Natural killer cell (primary cell): Measurements from ENCODE around the gene PSMB11. TPM values are rescaled to one million over a fixed set of nuclear protein-coding genes. Genes with fewer than 3 reads are reported as not detected.

ENCODE experiments used
- ATAC-seq, 3 donors: fragments of 150-1000 bp in 2 of 3; fragments of 200-7000 bp in 1 of 3; cut with Tn5 transposase; 1 replicate in 1 of 3; 2 replicates in 2 of 3; pipeline ENCODE4 v1.10.0; 2021; ENCODE audit warnings: mild to moderate bottlenecking in 2 of 3, moderate library complexity in 2 of 3
- DNase-seq, 2 donors: peaks; one replicate each; pipeline versions ENCODE4 v3.0.0 to v3.0.0-alpha.2; 2013 to 2021; ENCODE audit warnings: mixed read lengths in 1 of 2
- H3K27ac ChIP-seq: one replicate; pipeline ENCODE4 v1.5.1; 2013; ENCODE audit warnings: mild to moderate bottlenecking, low read length
- H3K27me3 ChIP-seq: one replicate; pipeline ENCODE4 v1.6.1; 2013; ENCODE audit warnings: low read length; ENCODE audit not compliant: control insufficient read depth, insufficient read depth
- H3K36me3 ChIP-seq: one replicate; pipeline ENCODE4 v1.6.1; 2013; ENCODE audit warnings: low read length; ENCODE audit not compliant: control insufficient read depth, insufficient read depth
- H3K4me1 ChIP-seq: one replicate; pipeline ENCODE4 v1.6.1; 2013; ENCODE audit warnings: low read length; ENCODE audit not compliant: control insufficient read depth, insufficient read depth
- H3K4me3 ChIP-seq: one replicate; pipeline ENCODE4 v1.5.1; 2013; ENCODE audit warnings: low read length
- H3K9me3 ChIP-seq: one replicate; pipeline ENCODE4 v1.6.1; 2013; ENCODE audit warnings: low read length; ENCODE audit not compliant: control insufficient read depth, insufficient read depth
- H3K27ac Mint-ChIP-seq, 2 donors: one replicate each; pipeline ENCODE4 v1.8.0; 2022; ENCODE audit warnings: mild to moderate bottlenecking in 2 of 2, mixed read lengths in 2 of 2, moderate library complexity in 1 of 2
- H3K27me3 Mint-ChIP-seq, 2 donors: one replicate each; pipeline ENCODE4 v1.8.0; 2022; ENCODE audit warnings: low read depth in 2 of 2, mixed read lengths in 2 of 2
- H3K36me3 Mint-ChIP-seq: one replicate; pipeline ENCODE4 v1.8.0; 2022; ENCODE audit warnings: mixed read lengths
- H3K4me1 Mint-ChIP-seq, 2 donors: one replicate each; pipeline ENCODE4 v1.8.0; 2022; ENCODE audit warnings: mixed read lengths in 2 of 2
- H3K4me3 Mint-ChIP-seq: one replicate; pipeline ENCODE4 v1.8.0; 2022; ENCODE audit warnings: mild to moderate bottlenecking, moderate library complexity, mixed read lengths
- H3K9me3 Mint-ChIP-seq, 2 donors: one replicate each; pipeline ENCODE4 v1.8.0; 2022; ENCODE audit warnings: mixed read lengths in 2 of 2
- CTCF ChIP-seq: fragments of 200-600 bp; IDR thresholded peaks from one replicate; pipeline ENCODE4 v1.8.0; 2022; ENCODE audit warnings: antibody characterized with exemption
- WGBS: methylation state at CpG from one replicate; pipeline ENCODE4 v1.1.7; 2013; ENCODE audit warnings: missing lambda C conversion rate; ENCODE audit not compliant: insufficient coverage; 5-methylcytosine and 5-hydroxymethylcytosine counted together
- intact Hi-C: fragments of 100-400 bp; cut with micrococcal nuclease; formaldehyde crosslinking; loops from one replicate; pipeline ENCODE4 v1.14.2; 2022
- total RNA-seq, 4 donors: library from RNA; stranded (reverse); fragments of 120-200 nt in 1 of 4; gene quantifications; one replicate each; pipeline versions ENCODE4 v1.2.3 to v1.2.4, GENCODE V29; 2013 to 2022

Gene PSMB11
- total RNA-seq, 3 donors from 2014 or later (not counting 1 experiment from before 2014, with no cell fraction given), result not detected

- Mint-ChIP-seq H3K9me3 (no peaks in the 10 kb centered on the region), H3K4me3 (no peak overlapping the region), H3K27ac (peak overlapping the region; percentile 72 to 78), H3K36me3 (no peaks in the 10 kb centered on the region), H3K27me3 (no peaks in the 10 kb centered on the region), H3K4me1 (peaks cover 27 to 41% of the 10 kb centered on the region in 2 donors)
- no peak overlapping the region for H3K4me3 ChIP-seq
- no peaks in the 10 kb centered on the region for H3K9me3 ChIP-seq
- no peaks in the 10 kb centered on the region for H3K27me3 ChIP-seq
- DNase-seq (no peak), ATAC-seq (no peak)
- no peak for TF ChIP-seq CTCF
- H3K4me1 ChIP-seq, result peaks cover 29% of the 10 kb centered on the region
- intact Hi-C loops, result loop anchor here (1.0 kb wide), 1 partner anchor 40 kb away; no protein-coding TSS in a partner anchor
- peaks cover 54% of the 10 kb centered on the region for H3K36me3 ChIP-seq
- H3K27ac ChIP-seq, result no peak overlapping the region
- 88% methylated on average over 1 of the region's 4 CpGs for WGBS
These were observed 27.4 kb downstream of the PSMB11 start for GRCh38 chr14:23069413-23069806.

DNA sequence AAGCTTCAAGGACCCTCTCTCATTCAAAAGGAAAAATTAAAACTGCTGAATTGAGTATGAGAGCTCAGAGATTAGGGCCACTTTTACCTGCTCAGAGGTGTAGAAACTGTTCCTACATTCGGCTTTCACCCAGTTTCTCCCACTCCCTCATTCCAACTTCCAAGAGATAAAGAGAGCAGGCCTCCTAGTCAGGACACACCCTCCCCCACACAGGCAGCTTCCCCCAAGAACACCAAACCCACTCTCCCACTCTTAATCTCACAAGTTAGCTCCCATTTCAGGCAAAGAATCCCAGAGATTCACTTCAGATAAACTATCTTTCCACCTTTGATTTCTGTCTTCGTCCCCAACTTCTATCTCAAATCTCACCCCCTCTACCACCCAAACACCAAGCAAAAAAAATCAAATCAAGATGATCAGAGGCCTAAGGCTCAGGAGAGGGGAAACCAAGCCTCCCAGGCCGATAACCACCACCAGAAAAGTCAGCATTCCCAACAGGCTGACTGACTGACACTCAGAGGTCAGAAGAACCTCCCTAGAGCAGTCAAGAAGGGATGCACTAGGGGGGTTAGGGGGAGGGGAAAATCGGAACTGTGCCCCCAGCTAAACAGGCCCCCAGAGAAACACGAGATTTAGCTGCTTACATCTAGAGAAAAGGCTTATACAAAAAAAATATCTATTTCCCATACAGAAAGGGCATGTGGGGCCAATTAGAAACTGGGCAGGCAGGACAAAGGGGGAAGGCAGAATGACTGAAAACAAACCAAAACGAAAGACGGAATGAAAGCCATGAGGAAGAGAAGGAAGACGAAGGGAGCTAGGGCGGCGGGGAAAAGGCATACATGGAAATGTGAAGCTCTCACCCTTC lies 28.5 kb downstream of the PSMB11 start:
- Histone ChIP-seq H3K27me3 (no peaks in the 10 kb centered on the region), H3K9me3 (no peaks in the 10 kb centered on the region), H3K4me3 (peak overlapping the region; percentile 56), H3K27ac (peak overlapping the region; percentile 50), H3K36me3 (peaks cover 57% of the 10 kb centered on the region), H3K4me1 (peaks cover 29% of the 10 kb centered on the region)
- Mint-ChIP-seq H3K9me3 (no peaks in the 10 kb centered on the region), H3K36me3 (no peaks in the 10 kb centered on the region), H3K4me3 (peak overlapping the region; percentile 91), H3K4me1 (peaks cover 27 to 41% of the 10 kb centered on the region in 2 donors), H3K27me3 (no peaks in the 10 kb centered on the region), H3K27ac (peak overlapping the region; percentile 61 to 91)
- intact Hi-C loops, result loop anchor here (2.0 kb wide), 1 partner anchor 24 kb away; the partner anchor contains the start of genes ACIN1 and C14orf119
- TF ChIP-seq CTCF, result no peak
- ATAC-seq (no peak), DNase-seq (no peak)
- WGBS, result 23% methylated on average over 7 of the region's 10 CpGs

DNA sequence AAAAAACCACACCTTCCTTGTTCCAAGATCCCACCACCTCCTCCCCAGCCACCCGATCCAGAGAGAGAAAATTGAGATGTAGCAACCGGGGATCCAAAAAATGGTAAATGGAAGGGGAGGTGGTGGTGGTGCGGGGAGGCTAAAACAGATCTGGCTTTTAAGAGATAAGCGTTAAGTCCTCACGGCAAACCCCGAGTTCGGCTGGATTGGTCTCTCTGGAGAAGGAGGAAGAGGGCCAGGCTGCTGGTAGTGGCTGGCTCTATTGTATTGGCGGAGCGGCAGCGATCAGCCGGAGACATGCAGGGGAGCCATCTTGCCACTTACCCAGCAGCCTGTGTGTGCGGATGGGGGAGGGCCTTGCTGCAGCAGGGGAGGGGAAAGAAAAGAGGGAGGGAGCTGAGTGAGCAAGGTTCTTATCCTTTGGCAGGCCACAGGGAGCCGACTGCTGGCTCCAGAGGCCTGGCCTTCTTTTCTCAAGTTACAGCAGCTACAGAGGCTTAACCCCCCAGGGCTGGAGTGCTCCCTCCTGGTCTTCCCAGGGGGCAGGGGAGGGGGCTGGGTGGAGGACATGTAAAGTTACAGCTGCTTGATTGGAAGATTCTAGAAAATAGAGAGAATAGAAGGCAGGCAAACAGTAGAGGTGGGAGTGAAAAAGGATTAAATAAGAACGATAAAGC lies 29.4 kb downstream of the PSMB11 start:
- Mint-ChIP-seq H3K27me3 (no peaks in the 10 kb centered on the region), H3K4me1 (peaks cover 27 to 34% of the 10 kb centered on the region in 2 donors), H3K36me3 (no peaks in the 10 kb centered on the region), H3K4me3 (peak overlapping the region; percentile 91), H3K27ac (peak overlapping the region; percentile 61 to 91), H3K9me3 (no peaks in the 10 kb centered on the region)
- Histone ChIP-seq H3K4me1 (peaks cover 29% of the 10 kb centered on the region), H3K27ac (peak overlapping the region; percentile 50), H3K4me3 (peak overlapping the region; percentile 56), H3K9me3 (no peaks in the 10 kb centered on the region), H3K27me3 (no peaks in the 10 kb centered on the region), H3K36me3 (peaks cover 55% of the 10 kb centered on the region)
- ATAC-seq (peak; percentile 85 to 90 (median 90)), DNase-seq (peak; percentile 58 to 88)
- intact Hi-C loops, result loop anchor here (2.0 kb wide), 1 partner anchor 23 kb away; the partner anchor contains the start of genes ACIN1 and C14orf119
- TF ChIP-seq CTCF, result no peak
- 2% methylated on average over 13 of the region's 14 CpGs for WGBS
